Measurements from ENCODE around the gene BNC2. TPM values are rescaled to one million over a fixed set of nuclear protein-coding genes. Genes with fewer than 3 reads are reported as not detected.

Gene BNC2
- total RNA-seq, 6 experiments from 2014 or later, result 19.0 to 28.7 (median 25.4) TPM

- DNase-seq, result no peak
- H3K27ac Mint-ChIP-seq, result no peak overlapping the region
- peaks cover 4% of the 10 kb centered on the region; the same call in 1 of the 2 replicates for H3K36me3 Mint-ChIP-seq (ENCODE audit: low read depth)
- no peak for TF ChIP-seq CTCF (IDR thresholded peaks at IDR 0.05)
- no peak overlapping the region for H3K4me3 Mint-ChIP-seq
- peaks cover 76% of the 10 kb centered on the region for H3K4me1 Mint-ChIP-seq (ENCODE audit: low read depth)
- no peaks in the 10 kb centered on the region for H3K9me3 Mint-ChIP-seq
- no peaks in the 10 kb centered on the region for H3K27me3 Mint-ChIP-seq (ENCODE audit: insufficient read depth)
Measured at GRCh38 chr9:16718952-16719351, 151.5 kb downstream of the BNC2 start.

GRCh38 chr9:16718296-16718695, 152.2 kb downstream of the BNC2 start:
- H3K4me3 Mint-ChIP-seq, result no peak overlapping the region
- H3K36me3 Mint-ChIP-seq (ENCODE audit: low read depth), result peaks cover 4% of the 10 kb centered on the region; the same call in 1 of the 2 replicates
- H3K27ac Mint-ChIP-seq, result peak overlapping the region; percentile 2; the same call in 1 of the 2 replicates
- no peaks in the 10 kb centered on the region for H3K27me3 Mint-ChIP-seq (ENCODE audit: insufficient read depth)
- H3K4me1 Mint-ChIP-seq (ENCODE audit: low read depth), result peaks cover 73% of the 10 kb centered on the region
- H3K9me3 Mint-ChIP-seq, result no peaks in the 10 kb centered on the region
- no peak for TF ChIP-seq CTCF (IDR thresholded peaks at IDR 0.05)
- DNase-seq, result no peak

DNA sequence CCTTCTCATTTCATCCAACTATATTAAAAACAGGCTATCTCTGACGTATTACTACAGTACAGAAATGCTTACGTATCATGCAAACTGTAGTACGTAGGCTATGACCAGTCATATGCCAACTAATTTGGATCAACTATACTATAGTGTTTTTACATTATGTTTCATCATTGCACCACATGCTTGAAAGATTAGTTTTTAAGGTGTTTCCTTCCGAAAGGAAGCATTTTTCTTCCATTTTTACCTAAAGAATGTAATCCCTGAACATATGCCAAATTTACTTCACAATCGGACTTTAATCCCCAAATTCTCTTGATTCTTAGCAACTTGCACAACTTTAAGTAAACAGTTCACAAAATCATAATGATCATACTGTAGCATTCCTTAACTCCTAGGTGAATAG, 153.9 kb downstream of the BNC2 start:
- H3K36me3 Mint-ChIP-seq (ENCODE audit: low read depth), result peaks cover 9% of the 10 kb centered on the region
- no peak overlapping the region for H3K27ac Mint-ChIP-seq
- H3K4me3 Mint-ChIP-seq, result no peak overlapping the region

DNA sequence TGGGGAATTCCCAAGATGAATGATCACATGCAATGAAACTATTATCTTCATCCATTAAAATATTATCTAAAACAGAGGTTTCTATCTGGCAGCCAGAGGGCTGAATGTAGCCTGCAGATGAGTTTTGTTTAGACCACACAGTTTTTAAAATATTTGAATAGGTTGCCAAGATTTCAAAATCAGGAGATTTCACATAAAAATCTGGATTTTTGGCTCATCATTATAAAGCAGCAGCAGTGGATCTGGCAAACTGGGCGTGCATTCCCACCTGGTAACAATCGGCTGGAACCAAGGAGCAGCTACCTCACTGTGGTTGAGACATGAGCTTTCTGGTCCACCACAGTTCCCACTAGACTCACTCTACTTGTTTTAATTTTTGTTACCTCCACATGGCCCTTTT, 155.1 kb downstream of the BNC2 start:
- no peaks in the 10 kb centered on the region for H3K9me3 Mint-ChIP-seq
- no peak overlapping the region for H3K4me3 Mint-ChIP-seq
- DNase-seq, result no peak
- H3K36me3 Mint-ChIP-seq (ENCODE audit: low read depth), result peaks cover 9% of the 10 kb centered on the region
- H3K4me1 Mint-ChIP-seq (ENCODE audit: low read depth), result peaks cover 58% of the 10 kb centered on the region
- H3K27ac Mint-ChIP-seq, result no peak overlapping the region; the same call in 1 of the 2 replicates
- no peak for TF ChIP-seq CTCF (IDR thresholded peaks at IDR 0.05)
- no peaks in the 10 kb centered on the region for H3K27me3 Mint-ChIP-seq (ENCODE audit: insufficient read depth)

More for the DNA sequence above, 153.9 kb downstream of the BNC2 start:
- H3K9me3 Mint-ChIP-seq, result no peaks in the 10 kb centered on the region
- peaks cover 61% of the 10 kb centered on the region for H3K4me1 Mint-ChIP-seq (ENCODE audit: low read depth)
- no peaks in the 10 kb centered on the region for H3K27me3 Mint-ChIP-seq (ENCODE audit: insufficient read depth)
- TF ChIP-seq CTCF (IDR thresholded peaks at IDR 0.05), result no peak
- no peak for DNase-seq

- Mint-ChIP-seq H3K27me3 (ENCODE audit: insufficient read depth) (no peaks in the 10 kb centered on the region), H3K4me3 (no peak overlapping the region), H3K9me3 (no peaks in the 10 kb centered on the region), H3K36me3 (ENCODE audit: low read depth) (peaks cover 21% of the 10 kb centered on the region), H3K27ac (no peak overlapping the region), H3K4me1 (ENCODE audit: low read depth) (peaks cover 55% of the 10 kb centered on the region)
- no peak for DNase-seq
- no peak for TF ChIP-seq CTCF (IDR thresholded peaks at IDR 0.05)
Measured at GRCh38 chr9:16712787-16713186, 157.7 kb downstream of the BNC2 start.

DNA sequence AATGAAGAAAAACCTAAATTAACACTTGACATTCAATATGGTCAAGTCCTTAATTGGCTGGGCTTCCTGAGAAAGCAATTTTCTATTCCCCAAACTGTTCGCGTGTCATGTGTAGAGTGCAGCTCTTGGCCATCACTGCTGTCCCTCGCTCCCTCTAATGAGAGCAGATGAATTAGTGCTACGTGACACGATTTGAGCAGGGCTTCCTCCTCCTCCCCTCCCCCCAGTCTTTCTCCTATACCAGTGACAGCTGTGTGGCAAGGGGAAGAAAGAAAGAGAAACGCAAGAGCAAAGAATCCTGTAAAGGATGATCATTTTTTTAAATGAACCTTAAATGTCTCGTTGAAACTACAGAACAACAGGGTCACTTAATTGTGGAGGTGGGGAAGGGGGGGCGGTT, 159.6 kb downstream of the BNC2 start:
- no peak for DNase-seq
- Mint-ChIP-seq H3K9me3 (no peaks in the 10 kb centered on the region), H3K4me3 (no peak overlapping the region), H3K27ac (no peak overlapping the region), H3K36me3 (ENCODE audit: low read depth) (peaks cover 17% of the 10 kb centered on the region), H3K27me3 (ENCODE audit: insufficient read depth) (no peaks in the 10 kb centered on the region), H3K4me1 (ENCODE audit: low read depth) (peaks cover 58% of the 10 kb centered on the region)
- no peak for TF ChIP-seq CTCF (IDR thresholded peaks at IDR 0.05)
